GM18508 (cell line): Measurements from ENCODE around the gene ANKLE2.

Source experiments
- ATAC-seq: cut with Tn5 transposase; IDR thresholded peaks from one replicate; pipeline ENCODE4 v1.9.1; 2021; ENCODE audit warnings: moderate number of reproducible peaks; ENCODE audit not compliant: insufficient read depth, unreplicated experiment

ANKLE2 gene

DNA sequence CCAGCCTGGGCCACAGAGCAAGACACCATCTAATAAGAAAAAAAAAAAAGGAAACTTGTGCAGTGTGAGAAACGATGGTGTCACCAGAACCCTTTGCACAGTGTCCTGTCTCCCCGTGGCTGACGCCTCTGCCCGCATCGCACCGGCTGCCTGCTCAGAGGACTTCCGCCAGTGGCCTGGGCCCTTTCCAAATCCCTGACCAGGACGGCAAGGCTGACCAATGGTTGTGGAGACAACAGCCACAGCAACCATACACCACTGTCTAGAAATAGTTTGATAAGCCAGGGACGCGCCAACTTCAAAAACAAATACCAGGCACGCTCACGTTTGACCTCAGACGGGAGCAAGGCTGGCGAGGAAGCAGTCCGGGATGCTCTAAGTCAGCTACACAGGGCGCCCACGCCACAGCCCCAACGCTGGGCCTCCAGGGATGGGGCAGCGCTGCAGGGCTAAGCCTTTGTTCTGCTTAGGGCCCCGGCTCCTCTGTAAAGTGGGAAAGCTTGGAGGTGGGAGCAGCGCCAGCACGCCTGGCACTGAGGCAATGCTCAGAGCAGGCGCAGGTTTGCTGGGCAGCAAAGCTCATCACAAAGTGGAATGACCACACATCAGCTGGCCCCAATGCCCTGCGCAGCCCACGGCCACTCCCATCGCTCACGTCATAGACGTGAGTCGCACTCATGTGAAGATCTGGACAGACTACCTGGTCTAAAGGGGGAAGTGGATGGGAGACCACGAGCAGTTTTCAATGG, 38.4 kb downstream of the ANKLE2 start:
- no peak for ATAC-seq

DNA sequence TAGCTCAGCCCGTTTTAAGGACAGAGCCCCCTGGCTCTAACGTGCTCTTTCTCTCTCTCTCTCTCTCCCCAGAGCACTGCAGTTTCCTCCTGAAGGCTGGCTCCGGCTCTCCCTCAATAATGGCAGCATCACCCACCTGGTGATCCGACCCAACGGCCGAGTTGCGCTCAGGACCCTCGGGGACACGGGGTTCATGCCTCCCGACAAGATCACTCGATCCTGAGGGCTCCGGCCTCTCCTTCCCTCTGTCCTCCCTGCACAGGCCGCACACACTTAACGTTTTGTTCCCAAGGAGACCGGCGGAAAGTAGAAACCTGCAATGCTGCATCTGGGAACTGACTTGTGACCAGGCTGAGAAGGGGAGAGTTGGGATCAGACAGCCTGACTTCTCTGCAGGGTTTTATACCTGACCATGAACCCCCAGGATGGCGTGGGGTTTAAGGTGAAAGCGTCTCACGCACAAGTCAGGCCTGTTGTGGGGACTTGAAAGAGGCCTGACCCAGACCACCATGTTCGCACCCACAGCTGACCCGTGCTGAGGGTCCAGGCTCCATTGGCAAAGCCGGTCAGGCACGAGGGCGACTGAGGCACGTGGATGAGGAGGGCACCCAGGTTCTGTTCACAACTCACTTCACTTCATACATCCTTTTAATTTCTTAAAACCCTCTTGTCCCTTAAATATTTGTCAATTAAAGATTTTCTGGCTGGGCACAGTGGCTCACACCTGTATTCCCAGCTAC, 40.9 kb downstream of the ANKLE2 start:
- ATAC-seq = no peak

DNA sequence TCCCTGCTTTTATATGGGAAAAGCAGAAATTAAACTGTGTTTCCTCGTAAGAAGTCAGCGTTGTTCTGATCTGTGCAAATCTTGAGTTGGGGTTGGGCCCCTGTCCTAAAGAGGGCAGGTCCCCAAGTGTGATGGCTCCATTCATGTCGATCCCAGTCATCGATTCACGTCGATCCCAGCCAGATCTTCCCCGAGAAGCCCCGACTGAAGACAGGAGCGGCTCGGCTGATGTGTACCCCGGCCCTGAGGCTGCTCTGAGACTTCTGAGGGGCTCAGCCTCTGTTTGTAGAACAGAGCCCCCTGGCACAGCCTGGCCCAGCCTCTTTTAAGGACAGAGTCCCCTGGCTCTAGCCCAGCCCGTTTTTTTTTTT, 41.7 kb downstream of the ANKLE2 start:
- ATAC-seq = no peak

GRCh38 chr12:132719141-132719953, 42.3 kb downstream of the ANKLE2 start:
- no peak for ATAC-seq

- no peak for ATAC-seq
Observed at GRCh38 chr12:132718644-132719043, 43.0 kb downstream of the ANKLE2 start.

DNA sequence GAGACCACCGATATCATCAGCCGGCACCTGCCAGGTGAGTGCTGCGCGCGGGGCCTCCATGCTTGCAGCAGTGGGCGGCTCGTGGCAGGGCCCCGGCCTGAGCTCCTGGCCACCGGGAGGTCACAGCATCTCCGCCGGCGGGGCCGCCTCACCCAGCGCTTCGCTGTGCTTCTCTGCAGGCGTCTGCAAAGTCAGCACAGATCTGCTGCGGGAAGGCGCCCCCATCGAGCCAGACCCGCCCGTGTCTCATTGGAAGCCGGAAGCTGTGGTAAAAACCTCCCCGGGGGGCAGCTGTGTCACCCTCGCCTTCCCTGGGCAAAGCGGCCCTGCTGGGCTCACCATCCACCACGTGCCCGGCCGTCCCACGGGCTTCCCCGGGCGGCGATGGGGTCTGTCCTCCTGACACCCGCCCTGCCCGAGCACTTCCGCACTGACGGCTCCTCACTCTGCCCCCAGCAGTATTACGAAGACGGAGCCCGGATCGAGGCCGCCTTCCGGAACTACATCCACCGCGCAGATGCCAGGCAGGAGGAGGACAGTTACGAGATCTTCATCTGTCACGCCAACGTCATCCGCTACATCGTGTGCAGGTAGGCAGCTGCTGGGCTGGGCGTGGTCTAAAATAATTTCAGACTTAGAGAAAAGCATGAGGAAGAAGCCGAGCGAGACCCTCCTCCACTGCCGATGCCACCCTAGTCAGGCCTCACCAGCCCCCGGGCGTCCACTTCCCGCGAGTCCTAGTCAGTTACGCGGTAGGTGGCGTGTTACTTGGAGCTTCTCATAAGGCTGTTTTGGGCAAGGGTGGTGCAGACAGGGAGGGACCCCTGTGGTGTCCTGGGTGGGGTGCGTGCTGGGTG, 43.9 kb downstream of the ANKLE2 start:
- ATAC-seq = no peak

GRCh38 chr12:132717011-132717410, 44.6 kb downstream of the ANKLE2 start:
- ATAC-seq = no peak

GRCh38 chr12:132716356-132716755, 45.3 kb downstream of the ANKLE2 start:
- no peak for ATAC-seq

DNA sequence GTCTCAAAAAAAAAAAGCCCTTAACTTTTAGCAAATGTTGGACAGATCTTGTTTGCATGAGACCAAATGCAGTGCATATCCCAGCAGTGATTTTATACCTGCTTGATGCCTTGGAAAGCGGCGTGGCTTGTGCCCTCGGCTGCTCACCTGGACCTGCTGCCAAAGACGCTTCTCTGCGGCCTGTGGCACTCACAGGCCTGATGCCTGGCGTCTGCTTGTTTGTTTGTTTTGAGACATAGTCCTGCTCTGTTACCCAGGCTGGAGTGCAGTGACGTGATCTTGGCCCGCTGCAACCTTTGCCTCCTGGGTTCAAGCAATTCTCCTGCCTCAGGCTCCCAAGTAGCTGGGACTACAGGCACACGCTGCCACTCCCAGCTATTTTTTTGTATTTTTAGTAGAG, 45.8 kb downstream of the ANKLE2 start:
- no peak for ATAC-seq

DNA sequence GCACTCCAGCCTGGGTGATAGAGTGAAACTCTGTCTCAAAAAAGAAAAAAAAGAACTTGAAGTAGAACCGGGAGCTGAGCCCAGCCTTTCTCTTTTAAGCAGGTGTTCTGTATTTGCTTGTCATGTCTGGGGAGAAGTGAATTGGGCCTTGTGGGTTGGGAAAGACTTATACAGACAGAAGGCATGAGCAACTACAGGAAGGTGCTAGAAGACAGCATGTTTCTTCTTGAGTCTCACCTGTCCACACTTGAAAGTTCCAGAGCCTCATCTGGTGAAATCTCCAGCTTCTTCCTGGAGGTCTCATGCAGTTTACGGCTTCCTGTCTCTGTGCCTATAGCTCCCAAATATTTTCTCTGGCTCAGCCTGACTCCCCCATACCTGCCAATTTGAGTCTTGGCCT, 48.5 kb downstream of the ANKLE2 start:
- ATAC-seq = no peak

DNA sequence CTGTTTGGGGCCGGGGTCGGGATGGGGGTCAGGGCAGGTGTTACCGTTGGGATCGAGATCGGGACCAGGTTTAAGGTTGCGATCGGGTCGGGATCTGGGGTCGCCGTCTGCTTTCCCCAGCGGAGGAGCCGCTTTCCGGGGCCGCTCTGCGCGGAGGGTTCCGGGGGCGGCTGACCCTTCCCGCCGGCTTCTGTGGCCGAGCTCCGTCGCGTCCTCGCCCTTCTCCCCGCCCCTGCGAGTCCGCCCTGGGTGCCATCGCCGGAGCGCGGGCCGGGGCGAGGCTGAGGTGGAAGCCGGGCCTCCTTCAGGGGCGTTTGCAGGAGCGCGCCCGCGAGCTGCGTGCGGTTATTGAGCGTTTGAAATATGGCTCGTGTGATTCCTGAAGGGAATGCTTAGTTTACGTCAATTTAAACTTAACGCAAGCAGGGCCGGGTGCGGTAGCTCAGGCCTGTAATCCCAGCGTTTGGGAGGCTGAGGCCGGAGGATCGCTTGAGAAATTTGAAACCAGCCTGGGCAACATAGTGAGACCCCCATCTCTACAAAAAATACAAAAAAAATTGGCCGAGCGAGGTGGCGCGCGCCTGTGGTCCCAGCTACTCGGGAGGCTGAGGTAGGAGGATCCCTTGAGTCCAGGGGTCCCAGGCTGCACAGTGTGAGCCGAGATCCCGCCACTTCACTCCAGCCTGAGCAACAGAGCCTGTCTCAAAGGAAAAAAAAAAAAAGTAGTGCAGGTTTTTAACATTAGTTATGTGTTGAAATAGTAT, 50.4 kb downstream of the ANKLE2 start:
- ATAC-seq = no peak

- peak; percentile 46 for ATAC-seq
Observed at GRCh38 chr12:132710405-132711079, 51.1 kb downstream of the ANKLE2 start, which contains the start of gene PGAM5. PGAM5 (plus strand) TSS chr12:132710842; CDS start chr12:132710877, 35 bp downstream.

- ATAC-seq = peak; percentile 15
Observed at GRCh38 chr12:132710043-132710404, 51.6 kb downstream of the ANKLE2 start.

DNA sequence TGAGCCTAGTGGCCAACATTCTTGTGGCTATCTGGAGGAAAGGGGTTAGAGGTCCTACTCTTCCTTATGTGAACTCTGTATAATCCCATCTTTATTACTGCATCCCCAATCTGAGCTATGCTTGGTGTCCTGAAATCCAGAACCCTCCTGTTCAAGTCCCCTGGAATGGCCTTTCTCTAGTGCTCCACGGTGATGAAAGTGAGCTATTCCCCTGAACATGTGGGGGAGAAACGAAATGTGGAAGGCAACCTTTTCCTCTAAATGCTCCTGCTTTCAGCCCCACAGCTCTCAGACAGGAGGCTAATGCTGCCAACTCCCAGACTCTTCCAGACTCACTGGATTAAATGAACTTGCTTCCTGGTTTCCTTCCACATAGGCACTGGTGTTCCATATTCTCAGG, 53.5 kb downstream of the ANKLE2 start:
- no peak for ATAC-seq

DNA sequence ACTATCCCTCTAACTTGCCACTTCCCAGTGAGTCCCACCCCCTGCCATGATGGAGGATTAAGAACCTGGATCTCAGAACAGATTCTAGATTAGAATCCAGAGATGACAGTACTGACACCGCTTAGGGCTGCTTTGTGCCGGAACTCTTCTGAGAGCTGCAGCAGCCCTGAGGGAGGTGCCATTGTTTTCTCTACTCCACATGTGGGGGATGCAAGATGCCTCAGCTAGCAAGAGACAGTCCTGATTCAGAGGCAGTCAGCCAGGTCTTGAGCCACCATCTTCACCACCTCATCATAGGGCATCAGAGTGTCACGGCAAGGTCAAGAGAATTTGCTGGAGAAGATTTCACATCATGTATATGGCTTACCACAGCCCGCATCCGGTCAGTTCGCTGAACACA, 54.4 kb downstream of the ANKLE2 start:
- ATAC-seq = no peak

- ATAC-seq = no peak
Observed at GRCh38 chr12:132703641-132704040, 58.0 kb downstream of the ANKLE2 start.

- ATAC-seq = no peak
Observed at GRCh38 chr12:132702640-132703039, 59.0 kb downstream of the ANKLE2 start.

DNA sequence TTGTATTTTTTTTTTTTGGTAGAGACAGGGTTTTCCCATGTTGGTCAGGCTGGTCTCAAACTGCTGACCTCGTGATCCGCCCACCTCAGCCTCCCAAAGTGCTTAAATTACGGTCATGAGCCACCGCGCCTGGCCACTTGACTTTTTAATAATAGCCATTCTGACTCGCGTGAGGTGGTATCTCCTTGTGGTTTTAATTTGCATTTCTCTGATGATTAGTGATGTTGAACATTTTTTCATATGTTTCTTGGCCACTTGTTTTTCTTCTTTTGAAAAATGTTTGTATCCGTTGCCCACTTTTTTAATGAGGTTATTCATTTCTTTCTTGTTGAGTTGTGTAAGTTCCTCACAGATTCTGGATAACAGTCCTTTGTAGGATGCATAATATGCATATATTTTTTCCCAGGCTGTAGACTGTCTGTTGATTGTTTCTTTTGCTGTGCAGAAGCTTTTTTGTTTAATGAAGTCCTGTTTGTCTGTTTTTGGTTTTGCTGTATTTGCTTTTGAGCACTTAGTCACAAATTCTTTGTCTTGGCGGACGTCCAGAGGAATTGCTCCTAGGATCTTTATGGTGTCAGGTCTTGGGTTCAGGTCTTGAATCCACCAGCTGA, 61.3 kb downstream of the ANKLE2 start:
- ATAC-seq = no peak
